HPDE6-E6E7 (cell line): ENCODE measurements around the gene CLDND1.

ENCODE experiments used
- DNase-seq: peaks from one replicate; pipeline ENCODE4 v3.0.0; 2011; ENCODE audit warnings: missing footprints; ENCODE audit errors: extremely low spot score

CLDND1 gene

GRCh38 chr3:98514948-98515347, 7.8 kb downstream of the CLDND1 start:
- no peak for DNase-seq

- DNase-seq, result no peak
These were observed 9.0 kb downstream of the CLDND1 start for GRCh38 chr3:98513736-98514135.

GRCh38 chr3:98513091-98513511, 9.6 kb downstream of the CLDND1 start:
- DNase-seq, result peak; percentile 86

GRCh38 chr3:98512576-98512975, 10.1 kb downstream of the CLDND1 start:
- peak; percentile 49 for DNase-seq

- DNase-seq, result no peak
These were observed 14.1 kb downstream of the CLDND1 start for GRCh38 chr3:98508582-98508981.

- no peak for DNase-seq
These were observed 18.2 kb downstream of the CLDND1 start for GRCh38 chr3:98504539-98504938.

- no peak for DNase-seq
These were observed 20.7 kb downstream of the CLDND1 start for GRCh38 chr3:98501863-98502576.

GRCh38 chr3:98501270-98501669, 21.4 kb downstream of the CLDND1 start:
- no peak for DNase-seq

- no peak for DNase-seq
These were observed 22.7 kb downstream of the CLDND1 start for GRCh38 chr3:98500019-98500418.

- DNase-seq, result no peak
These were observed 25.3 kb downstream of the CLDND1 start, which contains the start of gene OR5K2 for GRCh38 chr3:98497381-98497780. TSS of gene OR5K2 (plus strand) at chr3:98497681. CDS start at chr3:98497681, 0 bp downstream.

- no peak for DNase-seq
These were observed 39.1 kb downstream of the CLDND1 start for GRCh38 chr3:98483626-98484025.

- peak; percentile 36 for DNase-seq
These were observed 39.8 kb downstream of the CLDND1 start for GRCh38 chr3:98482717-98483482.
